Forelimb muscle (tissue), 1 donor: Measurements from ENCODE around the gene SNAP29. TPM values are rescaled to one million over a fixed set of nuclear protein-coding genes. Genes with fewer than 3 reads are reported as not detected.
"Not testable (repeated sequence)": the region's sequence is repeated elsewhere in the genome, so short reads cannot be mapped to it uniquely, and the experiment has no call there.

ENCODE experiments used
- DNase-seq: peaks from one replicate; pipeline ENCODE4 v3.0.0-alpha.2; 2013; ENCODE audit warnings: low read depth
- polyA plus RNA-seq: library from polyadenylated mRNA; unstranded; fragments of 120-200 nt; gene quantifications from one replicate; pipeline ENCODE4 v1.2.1, GENCODE V29; 2013; ENCODE audit not compliant: insufficient read length

Gene SNAP29
- polyA plus RNA-seq = 18.0 TPM

DNA sequence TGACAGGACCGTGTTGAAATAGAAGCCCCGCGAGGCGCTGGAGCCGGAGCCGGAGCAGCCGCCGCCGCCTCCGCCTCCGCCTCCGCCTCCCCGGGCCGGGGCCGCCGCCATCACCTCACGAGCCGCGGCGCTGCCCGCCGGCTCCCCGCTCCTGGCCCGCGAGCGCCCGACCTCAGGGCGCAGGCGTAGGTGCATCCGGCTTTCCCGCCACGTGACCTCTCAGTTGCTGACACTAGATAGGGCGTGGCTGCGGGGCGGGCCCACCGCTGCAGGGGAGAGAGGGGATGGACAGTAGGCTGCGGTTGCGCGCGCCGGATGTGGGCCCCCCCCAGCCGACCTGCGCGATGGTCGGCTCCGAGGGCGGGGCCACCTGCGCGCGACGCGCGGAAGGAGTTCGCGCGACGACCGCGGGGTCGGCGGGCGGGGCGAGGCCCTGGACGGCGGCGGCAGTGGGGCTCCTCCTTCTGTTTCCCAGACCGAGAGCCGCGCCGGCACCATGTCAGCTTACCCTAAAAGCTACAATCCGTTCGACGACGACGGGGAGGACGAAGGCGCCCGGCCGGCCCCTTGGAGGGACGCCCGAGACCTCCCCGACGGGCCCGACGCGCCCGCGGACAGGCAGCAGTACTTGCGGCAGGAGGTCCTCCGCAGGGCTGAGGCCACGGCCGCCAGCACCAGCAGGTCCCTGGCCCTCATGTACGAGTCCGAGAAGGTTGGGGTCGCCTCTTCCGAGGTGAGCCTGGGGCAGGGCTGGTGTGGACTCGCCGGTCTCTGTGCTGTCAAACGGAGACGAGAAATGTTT, at the start of gene SNAP29, which contains the start of gene PI4KA:
Gene SNAP29, plus strand, starts transcription at position 393 of the 802 bp plus-strand sequence. Its CDS starts 104 bp downstream, at position 497.
Gene PI4KA, minus strand, starts transcription at position 197 of the 802 bp plus-strand sequence. Its CDS starts 86 bp downstream, at position 111.
- peak; percentile 90 for DNase-seq

- no peak for DNase-seq
Observed at GRCh38 chr22:20809538-20810185, 49.1 kb upstream of the SNAP29 start.

GRCh38 chr22:20810645-20811044, 48.2 kb upstream of the SNAP29 start:
- no peak for DNase-seq

DNA sequence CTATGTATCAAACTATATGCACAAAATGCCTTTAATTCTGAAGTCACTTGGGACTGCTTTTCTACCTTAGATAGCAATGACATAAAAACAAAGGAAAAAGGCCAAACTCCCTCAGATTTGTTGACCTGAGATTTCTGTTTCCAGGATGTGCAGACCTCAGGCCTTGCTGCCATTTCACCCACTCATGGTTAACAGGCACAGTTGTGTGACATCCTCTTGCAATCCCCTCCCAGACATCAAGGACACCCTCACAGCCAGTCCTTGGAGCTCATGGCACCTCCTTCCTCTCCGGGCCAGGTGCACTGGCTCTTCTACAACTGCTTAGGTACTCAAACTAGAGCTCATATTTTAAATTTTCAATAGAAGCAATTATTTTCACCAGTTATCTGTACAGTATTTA, 47.6 kb upstream of the SNAP29 start:
- no peak for DNase-seq

GRCh38 chr22:20811971-20812660, 46.7 kb upstream of the SNAP29 start:
- DNase-seq = no peak

GRCh38 chr22:20813056-20813455, 45.8 kb upstream of the SNAP29 start:
- no peak for DNase-seq

DNA sequence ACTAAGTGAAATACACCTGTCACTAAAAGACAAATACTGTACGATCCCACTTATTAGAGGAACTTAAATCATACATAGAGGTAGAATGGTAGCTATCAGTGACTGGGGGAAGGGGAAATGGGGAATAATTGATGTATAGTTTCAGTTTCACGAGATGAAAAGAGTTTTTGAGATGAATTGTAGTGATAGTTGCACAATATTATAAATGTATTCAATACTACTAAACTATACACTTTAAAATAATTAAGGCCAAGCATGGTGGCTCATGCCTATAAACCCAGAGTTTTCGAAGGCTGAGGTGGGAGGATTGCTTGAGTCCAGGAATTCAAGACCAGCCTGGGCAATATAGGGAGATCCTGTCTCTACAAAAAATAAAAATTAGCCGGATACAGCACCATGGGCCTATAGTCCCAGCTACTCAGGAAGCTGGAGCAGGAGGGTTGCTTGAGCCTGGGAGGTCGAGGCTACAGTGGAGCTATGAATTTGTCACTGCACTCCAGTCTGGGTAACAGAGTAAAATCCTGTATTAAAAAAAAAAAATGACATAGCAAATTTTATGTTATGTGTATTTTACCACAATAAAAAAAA, 44.5 kb upstream of the SNAP29 start:
- DNase-seq = no peak

DNA sequence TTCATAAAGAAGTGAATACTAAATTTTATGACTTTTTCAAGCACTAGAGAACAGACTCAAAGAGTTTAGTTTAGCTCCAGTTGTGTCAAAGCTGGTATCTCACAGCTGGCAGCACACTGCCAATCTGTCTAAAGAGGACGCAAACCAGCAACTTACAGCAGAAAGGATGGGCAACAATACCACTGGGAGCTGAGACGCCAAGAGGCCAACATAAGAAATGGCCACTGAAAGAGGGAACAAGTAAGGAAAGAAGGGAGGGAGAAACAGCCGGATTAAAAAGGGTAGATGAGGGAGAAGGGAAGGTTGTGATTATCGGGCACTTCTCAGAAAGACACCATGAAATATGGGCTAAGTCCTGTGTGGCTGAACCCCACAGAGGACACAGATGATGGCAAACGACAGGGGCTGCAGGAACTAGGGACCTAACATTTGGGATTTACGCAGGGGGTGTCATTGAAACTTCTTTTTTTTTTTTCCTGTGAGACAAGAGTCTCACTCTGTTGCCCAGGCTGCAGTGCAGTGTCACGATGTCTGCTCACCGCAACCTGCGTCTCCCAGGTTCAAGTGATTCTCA, 43.2 kb upstream of the SNAP29 start:
- no peak for DNase-seq

DNA sequence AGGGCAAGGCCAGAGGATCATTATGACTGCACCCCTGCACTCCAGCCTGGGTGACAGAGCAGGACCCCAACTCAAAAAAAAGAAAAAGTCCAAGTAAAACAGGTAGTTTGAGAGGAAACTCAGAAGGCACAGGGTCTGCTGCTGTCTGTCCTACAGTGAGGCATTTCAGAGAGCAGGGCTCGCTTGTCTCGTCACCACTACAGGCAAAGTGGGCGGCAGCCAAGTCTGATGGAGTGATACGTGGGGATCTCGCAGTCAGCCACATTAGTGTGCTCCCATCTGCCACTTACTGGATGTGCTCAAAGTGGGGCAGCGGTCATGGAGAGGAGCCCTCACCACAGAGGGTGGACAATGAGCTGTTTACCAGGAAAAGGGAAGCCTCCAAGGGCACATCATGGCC, 42.2 kb upstream of the SNAP29 start:
- DNase-seq = no peak

DNA sequence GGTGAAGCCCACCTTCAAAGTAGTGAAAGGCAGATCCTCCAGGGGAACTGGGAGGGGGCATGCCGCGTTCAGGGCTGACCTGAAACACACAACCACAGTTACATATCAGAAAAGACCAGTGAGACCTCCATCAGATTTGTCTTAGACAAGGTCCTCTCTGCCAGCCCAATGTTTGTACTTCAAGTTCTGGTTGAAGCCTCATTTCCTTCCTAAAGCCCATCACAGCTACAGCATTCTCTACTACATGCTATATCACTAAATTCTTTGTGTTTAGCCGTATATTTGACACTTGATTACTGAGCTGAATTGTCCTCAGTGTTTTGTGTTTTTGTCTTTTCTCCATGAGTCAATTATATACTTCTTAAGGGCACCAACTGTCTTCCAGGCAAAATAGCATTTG, 40.3 kb upstream of the SNAP29 start:
- no peak for DNase-seq

DNA sequence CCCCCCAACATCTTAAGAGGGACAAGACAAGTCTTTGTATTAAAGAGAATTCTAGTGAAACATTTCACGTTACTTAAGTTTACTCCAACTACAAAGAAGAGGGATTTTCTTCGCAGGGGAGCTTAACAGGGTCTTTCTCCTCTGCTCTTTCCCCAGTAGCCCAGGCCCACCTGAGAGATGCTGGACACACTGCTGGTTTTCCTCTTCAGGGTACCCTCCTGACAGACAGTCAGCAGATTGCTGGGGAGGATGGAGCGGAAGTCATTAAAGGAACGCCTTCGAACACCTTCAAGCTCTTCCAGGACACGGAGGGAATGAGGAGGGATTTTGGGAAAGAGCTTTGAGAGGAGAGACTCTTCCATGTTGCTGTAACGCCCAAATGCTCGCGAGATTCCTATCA, 39.3 kb upstream of the SNAP29 start:
- no peak for DNase-seq

- not testable (repeated sequence) for DNase-seq
Observed at GRCh38 chr22:20821717-20822239, 37.0 kb upstream of the SNAP29 start.

- no peak for DNase-seq
Observed at GRCh38 chr22:20822240-20822639, 36.6 kb upstream of the SNAP29 start.

DNA sequence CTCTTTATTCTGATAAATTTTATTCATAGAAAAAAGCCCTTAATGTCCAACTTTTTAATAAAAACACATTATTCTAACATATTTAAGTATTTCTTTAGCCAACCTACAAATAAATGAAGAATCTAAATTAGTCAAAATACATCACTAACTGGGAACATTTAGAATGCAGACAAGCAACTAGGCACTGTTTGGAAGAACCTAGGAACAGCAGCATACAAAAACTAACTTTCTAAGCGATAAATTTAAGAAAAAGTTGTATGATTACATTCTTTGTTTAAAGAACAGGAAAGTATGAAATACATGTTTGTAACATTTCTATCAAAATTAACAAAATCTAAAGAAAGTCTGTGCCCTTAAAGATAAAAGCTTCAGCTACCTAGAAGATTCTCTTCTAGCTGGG, 35.5 kb upstream of the SNAP29 start:
- no peak for DNase-seq

DNA sequence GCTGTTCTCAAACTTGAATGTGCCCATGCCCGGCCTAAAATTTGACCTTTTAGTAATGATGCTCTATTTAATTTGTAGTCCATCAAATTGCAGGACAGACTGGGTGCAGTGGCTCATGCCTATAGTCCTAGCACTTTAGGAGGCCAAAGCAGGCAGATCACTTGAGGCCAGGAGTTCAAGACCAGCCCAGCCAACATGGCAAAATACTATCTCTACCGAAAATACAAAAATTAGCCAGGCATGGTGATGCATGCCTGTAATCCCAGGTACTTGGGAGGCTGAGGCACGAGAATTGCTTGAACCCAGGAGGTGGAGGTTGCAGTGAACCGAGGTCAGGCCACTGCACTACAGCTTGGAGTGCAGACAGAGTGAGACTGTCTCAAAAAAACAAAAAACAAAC, 33.6 kb upstream of the SNAP29 start:
- DNase-seq = not testable (repeated sequence)

DNA sequence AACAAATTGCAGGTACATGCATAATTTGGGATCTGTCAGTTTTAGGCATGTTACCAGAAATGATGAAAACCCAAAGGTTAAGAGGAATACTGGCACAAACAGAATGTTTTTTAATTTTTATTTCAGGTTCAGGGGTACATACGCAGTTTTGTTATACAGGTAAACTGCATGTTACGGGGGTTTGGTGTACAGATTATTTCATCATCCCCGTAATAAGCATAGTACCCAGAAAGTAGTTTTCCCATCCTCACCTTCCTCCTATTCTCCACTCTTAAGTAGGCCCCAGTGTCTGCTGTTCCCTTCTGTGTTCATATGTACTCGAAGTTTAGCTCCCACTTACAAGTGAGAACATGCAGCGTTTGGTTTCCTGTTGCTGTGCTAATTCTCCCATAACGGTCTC, 33.2 kb upstream of the SNAP29 start:
- DNase-seq = no peak

GRCh38 chr22:20826373-20827152, 32.2 kb upstream of the SNAP29 start:
- not testable (repeated sequence) for DNase-seq

- DNase-seq = no peak
Observed at GRCh38 chr22:20829491-20830134, 29.2 kb upstream of the SNAP29 start.

DNA sequence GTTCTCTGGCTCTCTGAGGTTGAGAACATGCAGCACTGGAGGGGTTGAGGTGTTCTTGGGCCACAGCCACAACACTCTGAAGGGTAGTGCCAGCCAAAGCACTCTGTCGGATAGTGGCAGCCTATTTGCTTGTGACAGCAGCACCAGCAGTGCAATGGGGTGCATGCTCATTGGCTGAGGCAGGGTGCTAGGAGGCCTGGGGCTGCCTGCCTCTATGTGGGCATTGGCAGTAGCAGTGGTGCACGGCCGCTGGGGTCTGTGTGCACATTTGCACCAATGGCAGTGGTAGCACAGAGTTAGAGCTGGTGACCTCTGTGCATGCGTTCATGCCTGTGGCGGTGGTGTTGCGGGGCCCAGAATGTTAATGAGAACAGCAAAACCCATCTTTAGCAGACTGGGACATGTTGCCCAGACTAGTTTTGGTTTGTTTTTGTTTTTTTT, 25.6 kb upstream of the SNAP29 start:
- no peak for DNase-seq

DNA sequence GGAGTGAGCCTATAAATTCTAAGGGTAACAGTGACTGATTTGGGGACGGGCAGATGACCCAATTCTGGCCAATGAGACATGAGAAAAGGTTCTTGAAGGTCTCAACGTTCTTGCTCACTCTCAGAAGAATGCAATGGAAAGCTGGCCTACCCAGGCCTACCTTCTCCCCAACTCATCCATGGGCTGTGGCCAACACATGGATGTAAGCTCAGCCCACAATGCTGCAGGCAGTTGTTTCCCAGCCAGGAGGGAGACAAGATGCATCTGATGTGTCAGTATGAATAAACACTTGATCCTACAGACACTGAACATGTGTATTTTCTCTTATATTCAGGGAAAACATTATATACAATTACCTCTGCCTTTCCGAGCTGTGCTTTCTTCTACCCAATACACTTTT, 24.6 kb upstream of the SNAP29 start:
- DNase-seq = no peak
